ENCODE measurements around the gene OOSP4A.

The OOSP4A gene

DNA sequence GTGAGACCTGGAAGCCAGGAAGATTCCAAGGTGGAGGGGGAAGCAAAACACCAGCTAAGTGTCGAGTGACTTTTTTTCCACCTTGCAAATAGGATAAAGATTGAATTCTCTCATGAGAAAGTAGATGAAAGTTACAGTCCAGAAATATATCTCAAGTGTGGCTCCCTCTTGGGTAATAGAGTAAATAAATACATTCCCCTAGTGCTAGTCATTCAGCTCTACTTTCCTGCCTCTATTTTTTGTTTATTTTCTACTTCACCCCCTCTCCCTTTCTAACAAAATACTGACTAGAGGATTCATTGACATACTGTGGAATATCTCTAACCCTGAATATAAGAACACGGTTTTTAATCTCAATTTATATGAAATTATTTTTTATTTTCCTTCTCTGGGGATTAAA lies 34.0 kb downstream of the OOSP4A start:
- no peaks in the 10 kb centered on the region for H3K27me3 ChIP-seq (replicated peaks; ENCODE audit: control insufficient read depth, insufficient read depth, low read length)
- no peaks in the 10 kb centered on the region for H3K36me3 ChIP-seq (ENCODE audit: control insufficient read depth, insufficient read depth, low read length)
- TF ChIP-seq, protein P1, sequence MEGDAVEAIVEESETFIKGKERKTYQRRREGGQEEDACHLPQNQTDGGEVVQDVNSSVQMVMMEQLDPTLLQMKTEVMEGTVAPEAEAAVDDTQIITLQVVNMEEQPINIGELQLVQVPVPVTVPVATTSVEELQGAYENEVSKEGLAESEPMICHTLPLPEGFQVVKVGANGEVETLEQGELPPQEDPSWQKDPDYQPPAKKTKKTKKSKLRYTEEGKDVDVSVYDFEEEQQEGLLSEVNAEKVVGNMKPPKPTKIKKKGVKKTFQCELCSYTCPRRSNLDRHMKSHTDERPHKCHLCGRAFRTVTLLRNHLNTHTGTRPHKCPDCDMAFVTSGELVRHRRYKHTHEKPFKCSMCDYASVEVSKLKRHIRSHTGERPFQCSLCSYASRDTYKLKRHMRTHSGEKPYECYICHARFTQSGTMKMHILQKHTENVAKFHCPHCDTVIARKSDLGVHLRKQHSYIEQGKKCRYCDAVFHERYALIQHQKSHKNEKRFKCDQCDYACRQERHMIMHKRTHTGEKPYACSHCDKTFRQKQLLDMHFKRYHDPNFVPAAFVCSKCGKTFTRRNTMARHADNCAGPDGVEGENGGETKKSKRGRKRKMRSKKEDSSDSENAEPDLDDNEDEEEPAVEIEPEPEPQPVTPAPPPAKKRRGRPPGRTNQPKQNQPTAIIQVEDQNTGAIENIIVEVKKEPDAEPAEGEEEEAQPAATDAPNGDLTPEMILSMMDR (IDR thresholded peaks at IDR 0.05; ENCODE audit: insufficient read depth, low read length, poor library complexity, severe bottlenecking), result no peak
- H3K4me3 ChIP-seq (replicated peaks; ENCODE audit: low read depth, low read length), result no peak overlapping the region
- no peak for DNase-seq (ENCODE audit: extremely low read depth, insufficient read length)

- TF ChIP-seq, protein P1 (IDR thresholded peaks at IDR 0.05; ENCODE audit: insufficient read depth, low read length, poor library complexity, severe bottlenecking), result no peak
- no peaks in the 10 kb centered on the region for H3K36me3 ChIP-seq (ENCODE audit: control insufficient read depth, insufficient read depth, low read length)
- DNase-seq (ENCODE audit: extremely low read depth, insufficient read length), result no peak
Observed at GRCh38 chr11:59999691-60000090, 35.9 kb downstream of the OOSP4A start.

DNA sequence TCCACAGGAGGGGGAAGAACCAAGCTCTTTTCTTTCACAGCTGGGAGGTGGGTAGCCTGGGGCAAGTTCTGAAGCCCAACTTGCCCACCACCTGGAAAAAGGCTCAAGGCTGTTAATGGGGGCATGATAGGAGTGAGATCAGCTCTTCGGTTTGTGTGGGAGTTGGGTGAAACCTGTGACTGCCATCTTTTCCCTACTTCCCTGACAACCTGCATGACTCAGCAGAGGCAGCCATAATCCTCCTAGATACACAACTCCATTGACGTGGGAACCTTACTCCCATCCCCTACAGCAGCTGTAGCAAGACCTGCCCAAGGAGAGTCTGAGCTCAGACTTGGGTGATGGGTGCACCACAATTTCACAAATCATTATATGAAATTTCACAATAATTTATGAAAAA lies 39.9 kb downstream of the OOSP4A start:
- TF ChIP-seq, protein P1 (IDR thresholded peaks at IDR 0.05; ENCODE audit: insufficient read depth, low read length, poor library complexity, severe bottlenecking), result no peak
- H3K36me3 ChIP-seq (ENCODE audit: control insufficient read depth, insufficient read depth, low read length), result no peaks in the 10 kb centered on the region
- no peak overlapping the region for H3K4me3 ChIP-seq (replicated peaks; ENCODE audit: low read depth, low read length)
- DNase-seq (ENCODE audit: extremely low read depth, insufficient read length), result no peak
- H3K27me3 ChIP-seq (replicated peaks; ENCODE audit: control insufficient read depth, insufficient read depth, low read length), result no peaks in the 10 kb centered on the region

More at GRCh38 chr11:59999691-60000090, 35.9 kb downstream of the OOSP4A start:
- Histone ChIP-seq H3K27me3 (replicated peaks; ENCODE audit: control insufficient read depth, insufficient read depth, low read length) (no peaks in the 10 kb centered on the region), H3K4me3 (replicated peaks; ENCODE audit: low read depth, low read length) (no peak overlapping the region)

- Histone ChIP-seq H3K4me3 (replicated peaks; ENCODE audit: low read depth, low read length) (no peak overlapping the region), H3K27me3 (replicated peaks; ENCODE audit: control insufficient read depth, insufficient read depth, low read length) (no peaks in the 10 kb centered on the region), H3K36me3 (ENCODE audit: control insufficient read depth, insufficient read depth, low read length) (no peaks in the 10 kb centered on the region)
- no peak for DNase-seq (ENCODE audit: extremely low read depth, insufficient read length)
- TF ChIP-seq, protein P1 (IDR thresholded peaks at IDR 0.05; ENCODE audit: insufficient read depth, low read length, poor library complexity, severe bottlenecking), result no peak
Observed at GRCh38 chr11:60005360-60005759, 41.5 kb downstream of the OOSP4A start.

DNA sequence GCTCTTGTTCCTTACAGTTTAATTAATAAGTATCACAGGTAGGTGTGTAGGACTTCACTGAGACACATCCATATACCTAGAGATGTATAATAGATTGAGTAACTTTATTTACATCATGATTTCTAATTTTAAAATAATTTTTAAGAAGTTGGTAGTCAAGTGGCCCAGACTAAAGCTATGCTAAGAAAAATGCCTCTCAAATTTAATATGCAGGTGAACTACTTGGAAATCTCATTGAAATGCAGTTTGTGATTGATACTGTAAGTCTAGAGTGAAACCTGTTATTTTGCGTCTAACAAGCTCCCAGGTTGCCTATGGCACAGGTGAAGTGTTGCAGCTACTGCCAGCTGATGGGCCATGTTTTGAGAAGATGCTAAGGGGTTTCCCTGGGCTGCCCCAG lies 53.0 kb downstream of the OOSP4A start, which contains the start of gene OOSP4B:
Gene OOSP4B (plus strand): TSS at position 301 of the 400 bp plus-strand sequence.
- DNase-seq (ENCODE audit: extremely low read depth, insufficient read length), result no peak
- Histone ChIP-seq H3K27me3 (replicated peaks; ENCODE audit: control insufficient read depth, insufficient read depth, low read length) (no peaks in the 10 kb centered on the region), H3K36me3 (ENCODE audit: control insufficient read depth, insufficient read depth, low read length) (no peaks in the 10 kb centered on the region), H3K4me3 (replicated peaks; ENCODE audit: low read depth, low read length) (no peak within 1 kb of the TSS)
- TF ChIP-seq, protein P1 (IDR thresholded peaks at IDR 0.05; ENCODE audit: insufficient read depth, low read length, poor library complexity, severe bottlenecking), result no peak

DNA sequence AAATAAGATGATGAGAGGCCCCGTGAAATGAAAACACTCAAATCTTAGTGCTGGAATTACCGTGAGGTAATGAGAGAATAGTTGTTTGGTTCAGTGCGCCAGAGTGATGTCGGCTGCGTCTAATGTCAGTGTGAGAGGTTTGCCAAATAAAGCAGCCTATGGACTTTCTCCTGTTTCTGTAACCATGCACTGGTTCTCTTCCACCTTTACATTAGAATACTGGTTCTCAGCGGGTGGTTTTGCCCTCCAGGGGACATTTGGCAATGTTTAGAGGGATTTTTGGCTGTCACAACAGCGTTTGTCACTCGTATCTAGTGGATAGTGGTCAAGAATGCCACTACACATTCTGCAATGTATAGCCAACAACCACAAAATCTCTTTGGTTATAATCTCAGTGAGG lies 54.2 kb downstream of the OOSP4A start:
- DNase-seq (ENCODE audit: extremely low read depth, insufficient read length), result no peak
- H3K27me3 ChIP-seq (replicated peaks; ENCODE audit: control insufficient read depth, insufficient read depth, low read length), result no peaks in the 10 kb centered on the region
- no peak overlapping the region for H3K4me3 ChIP-seq (replicated peaks; ENCODE audit: low read depth, low read length)
- TF ChIP-seq, protein P1 (IDR thresholded peaks at IDR 0.05; ENCODE audit: insufficient read depth, low read length, poor library complexity, severe bottlenecking), result no peak
- no peaks in the 10 kb centered on the region for H3K36me3 ChIP-seq (ENCODE audit: control insufficient read depth, insufficient read depth, low read length)

Data from GM06990 (cell line).